GM23338 (cell line): ENCODE measurements around the gene SNCB. TPM values are rescaled to one million over a fixed set of nuclear protein-coding genes. Genes with fewer than 3 reads are reported as not detected.

Source experiments
- ATAC-seq: fragments of 200-7000 bp; cut with Tn5 transposase; 3 replicates; pipeline ENCODE4 v1.9.1; 2020
- DNase-seq: peaks from one replicate; pipeline ENCODE4 v3.0.0-alpha.2; 2015; ENCODE audit warnings: low spot score
- H2AFZ ChIP-seq: fragments of 200-600 bp; sonication (generic); 2 replicates; pipeline ENCODE4 v1.8.0; 2016; ENCODE audit warnings: antibody characterized with exemption, mild to moderate bottlenecking, moderate library complexity
- H3F3A ChIP-seq: fragments of 200-600 bp; sonication (generic); replicated peaks from 2 replicates; pipeline ENCODE4 v1.8.0; 2017; ENCODE audit warnings: antibody characterized with exemption, mixed run types, low read depth
- H3K27ac ChIP-seq: fragments of 200-600 bp; sonication (generic); 2 replicates; pipeline ENCODE4 v1.6.1; 2016; ENCODE audit warnings: low read depth
- H3K27me3 ChIP-seq: fragments of 200-600 bp; sonication (generic); 2 replicates; pipeline ENCODE4 v1.8.0; 2016; ENCODE audit warnings: mild to moderate bottlenecking, mixed run types, moderate library complexity; ENCODE audit not compliant: insufficient read depth
- H3K36me3 ChIP-seq: fragments of 200-600 bp; sonication (generic); 2 replicates; pipeline ENCODE4 v1.8.0; 2016; ENCODE audit warnings: mild to moderate bottlenecking; ENCODE audit not compliant: insufficient read depth
- H3K4me1 ChIP-seq: fragments of 200-600 bp; sonication (generic); 2 replicates; pipeline ENCODE4 v1.8.0; 2016; ENCODE audit warnings: mild to moderate bottlenecking, moderate library complexity; ENCODE audit not compliant: insufficient read depth
- H3K4me2 ChIP-seq: fragments of 200-600 bp; sonication (generic); 2 replicates; pipeline ENCODE4 v1.7.1; 2017; ENCODE audit warnings: mixed run types
- H3K4me3 ChIP-seq: fragments of 200-600 bp; sonication (generic); 2 replicates; pipeline ENCODE4 v1.6.1; 2016; ENCODE audit warnings: mixed run types
- H3K79me2 ChIP-seq: fragments of 200-600 bp; sonication (generic); replicated peaks from 2 replicates; pipeline ENCODE4 v1.8.0; 2017; ENCODE audit warnings: mild to moderate bottlenecking; ENCODE audit not compliant: insufficient read depth
- H3K9me2 ChIP-seq: fragments of 200-600 bp; sonication (generic); 2 replicates; pipeline ENCODE4 v1.8.0; 2017; ENCODE audit not compliant: insufficient read depth
- H4K20me1 ChIP-seq: fragments of 200-600 bp; sonication (generic); replicated peaks from 2 replicates; pipeline ENCODE4 v1.8.0; 2017; ENCODE audit warnings: mild to moderate bottlenecking; ENCODE audit not compliant: insufficient read depth
- H3K27ac Mint-ChIP-seq: 2 replicates; pipeline ENCODE4 v1.8.0; 2020; ENCODE audit warnings: inconsistent platforms, mild to moderate bottlenecking, moderate library complexity, mixed read lengths
- H3K27me3 Mint-ChIP-seq: 3 replicates; pipeline ENCODE4 v1.8.0; 2022; ENCODE audit warnings: low read depth, mild to moderate bottlenecking, moderate library complexity, mixed read lengths, inconsistent platforms; ENCODE audit not compliant: insufficient read depth, poor library complexity
- H3K36me3 Mint-ChIP-seq: 3 replicates; pipeline ENCODE4 v1.8.0; 2021; ENCODE audit warnings: low read depth, mild to moderate bottlenecking, inconsistent platforms, moderate library complexity, mixed read lengths
- H3K4me1 Mint-ChIP-seq: 3 replicates; pipeline ENCODE4 v1.8.0; 2020; ENCODE audit warnings: mild to moderate bottlenecking, inconsistent platforms, mixed read lengths
- H3K4me3 Mint-ChIP-seq: 3 replicates; pipeline ENCODE4 v1.8.0; 2021; ENCODE audit warnings: moderate library complexity, mild to moderate bottlenecking, inconsistent platforms, mixed read lengths
- H3K9me3 Mint-ChIP-seq: 3 replicates; pipeline ENCODE4 v1.8.0; 2020; ENCODE audit warnings: moderate library complexity, mild to moderate bottlenecking, inconsistent platforms, mixed read lengths
- CTCF ChIP-seq, 2 experiments: fragments of 200-600 bp in 1 of 2; sonication (generic) in 1 of 2; conservative IDR thresholded peaks; 2 replicates each; pipeline versions ENCODE4 v1.5.1 to v1.6.1; 2016 to 2017; ENCODE audit warnings: antibody characterized with exemption in 2 of 2, low read depth in 2 of 2, mild to moderate bottlenecking in 2 of 2, moderate library complexity in 1 of 2
- ETS1 ChIP-seq: IDR thresholded peaks from 2 replicates; pipeline ENCODE4 v1.6.1; 2016; ENCODE audit warnings: antibody characterized with exemption
- EZH2 ChIP-seq: fragments of 200-600 bp; sonication (generic); IDR thresholded peaks from one replicate; pipeline ENCODE4 v1.8.0; 2017; ENCODE audit warnings: antibody characterized with exemption, mild to moderate bottlenecking, low read depth; ENCODE audit not compliant: unreplicated experiment
- NANOG ChIP-seq: IDR thresholded peaks from 2 replicates; pipeline ENCODE4 v1.6.1; 2016; ENCODE audit warnings: antibody characterized with exemption, borderline replicate concordance
- POLR2AphosphoS5 ChIP-seq: IDR thresholded peaks from 2 replicates; pipeline ENCODE4 v1.6.1; 2016; ENCODE audit warnings: antibody characterized with exemption, low read depth
- REST ChIP-seq: IDR thresholded peaks from one replicate; pipeline ENCODE4 v1.6.1; 2018; ENCODE audit warnings: antibody characterized with exemption; ENCODE audit not compliant: unreplicated experiment
- STAT1 ChIP-seq: IDR thresholded peaks from one replicate; pipeline ENCODE4 v1.6.1; 2016; ENCODE audit warnings: antibody characterized with exemption; ENCODE audit not compliant: unreplicated experiment
- ZNF114 ChIP-seq: fragments of 250-450 bp; sonication (Bioruptor Pico); IDR thresholded peaks from 2 replicates; pipeline ENCODE4 v1.5.0; 2020; ENCODE audit warnings: mild to moderate bottlenecking, moderate library complexity
- ZNF331 ChIP-seq: fragments of 250-450 bp; sonication (Bioruptor Pico); IDR thresholded peaks from 2 replicates; pipeline ENCODE4 v1.5.0; 2020; ENCODE audit warnings: low read depth, mild to moderate bottlenecking, moderate library complexity
- ZNF462 ChIP-seq: fragments of 250-450 bp; sonication (Bioruptor Pico); IDR thresholded peaks from 2 replicates; pipeline ENCODE4 v1.5.0; 2020; ENCODE audit warnings: mild to moderate bottlenecking, moderate library complexity
- polyA plus RNA-seq: library from polyadenylated mRNA; unstranded; fragments of >200 nt; fragmentation: Nextera tagmentation; extraction: Ambion mirVana; gene quantifications from 2 replicates; pipeline ENCODE4 v1.2.1, GENCODE V29; 2016
- total RNA-seq: library from RNA; depleted of rRNA; stranded (reverse); fragments of >200 nt; shearing (Covaris generic); gene quantifications from 2 replicates; pipeline ENCODE4 v1.2.3, GENCODE V29; 2014

SNCB gene
- total and polyA plus RNA-seq, 2 experiments from 2014 or later: 3.6 to 13.5 TPM

- DNase-seq (no peak), ATAC-seq (no peak)
- H3K9me3 Mint-ChIP-seq: peaks cover 23% of the 10 kb centered on the region
- Histone ChIP-seq H2AFZ (no peak overlapping the region), H3K9me2 (no peaks in the 10 kb centered on the region), H4K20me1 (no peaks in the 10 kb centered on the region; the same call in 1 of the 2 replicates), H3K4me3 (no peak overlapping the region), H3K27ac (no peak overlapping the region), H3K4me2 (no peak overlapping the region), H3K79me2 (no peaks in the 10 kb centered on the region), H3K4me1 (no peaks in the 10 kb centered on the region), H3K36me3 (no peaks in the 10 kb centered on the region; the same call in 1 of the 2 replicates), H3K27me3 (no peaks in the 10 kb centered on the region), H3F3A (no peaks in the 10 kb centered on the region)
- no peaks in the 10 kb centered on the region for H3K36me3 Mint-ChIP-seq
- TF ChIP-seq ETS1 (no peak), CTCF (conservative IDR thresholded peaks at IDR 0.05; ENCODE audit: low read depth in 2 of 2) (0 out of 4 replicates have a peak, but pooled peaks of 1 of the 2 experiments have one; percentile 11)
- H3K27me3 Mint-ChIP-seq: peaks cover 19% of the 10 kb centered on the region
- peaks cover 5% of the 10 kb centered on the region; the same call in 1 of the 3 replicates for H3K4me1 Mint-ChIP-seq
- no peak overlapping the region for H3K27ac Mint-ChIP-seq
- H3K4me3 Mint-ChIP-seq: no peak overlapping the region
Measured at GRCh38 chr5:176581361-176581760, 49.0 kb downstream of the SNCB start.

- Mint-ChIP-seq H3K4me3 (no peak overlapping the region), H3K4me1 (peaks cover 5% of the 10 kb centered on the region; the same call in 1 of the 3 replicates), H3K9me3 (peaks cover 11% of the 10 kb centered on the region), H3K36me3 (no peaks in the 10 kb centered on the region), H3K27me3 (peaks cover 15% of the 10 kb centered on the region), H3K27ac (no peak overlapping the region)
- no peak overlapping the region for H3K4me2 ChIP-seq
- H2AFZ ChIP-seq: no peak overlapping the region
- H3K36me3 ChIP-seq: no peaks in the 10 kb centered on the region
- H3K79me2 ChIP-seq: no peaks in the 10 kb centered on the region
- H4K20me1 ChIP-seq: no peaks in the 10 kb centered on the region; the same call in 1 of the 2 replicates
- ATAC-seq (no peak), DNase-seq (no peak)
- no peaks in the 10 kb centered on the region for H3K27me3 ChIP-seq
- H3F3A ChIP-seq: no peaks in the 10 kb centered on the region
- no peaks in the 10 kb centered on the region for H3K9me2 ChIP-seq
- no peak overlapping the region for H3K4me3 ChIP-seq
- no peak overlapping the region for H3K27ac ChIP-seq
- H3K4me1 ChIP-seq: no peaks in the 10 kb centered on the region
- no peak for TF ChIP-seq EZH2
- TF ChIP-seq ZNF331 (CRISPR knock-in tag): no peak
- no peak for TF ChIP-seq ZNF114 (CRISPR knock-in tag)
- no peak for TF ChIP-seq POLR2AphosphoS5
- TF ChIP-seq NANOG: no peak
- no peak for TF ChIP-seq REST
- TF ChIP-seq STAT1: no peak
- no peak for TF ChIP-seq ZNF462 (CRISPR knock-in tag)
Measured at GRCh38 chr5:176579323-176579722, 51.0 kb downstream of the SNCB start.
